Stimulated activated naive CD8-positive, alpha-beta T cell treated with anti-CD3 and anti-CD28 coated beads, Interleukin-15, Interleukin-2, amounts not matched to agents 100 ng/mL and 50 ng/mL, for 24 hours (primary cell): ENCODE results near the gene PARP16.

Experiments
- H3K27ac Mint-ChIP-seq: one replicate; pipeline ENCODE4 v1.8.0; 2021; ENCODE audit warnings: mild to moderate bottlenecking, mixed read lengths
- H3K27me3 Mint-ChIP-seq: one replicate; pipeline ENCODE4 v1.8.0; 2021; ENCODE audit warnings: mixed read lengths
- H3K36me3 Mint-ChIP-seq: one replicate; pipeline ENCODE4 v1.8.0; 2021; ENCODE audit warnings: low read depth, mixed read lengths
- H3K4me1 Mint-ChIP-seq: one replicate; pipeline ENCODE4 v1.8.0; 2021; ENCODE audit warnings: low read depth, mixed read lengths
- H3K4me3 Mint-ChIP-seq: one replicate; pipeline ENCODE4 v1.8.0; 2021; ENCODE audit warnings: mild to moderate bottlenecking, mixed read lengths
- H3K9me3 Mint-ChIP-seq: one replicate; pipeline ENCODE4 v1.8.0; 2021; ENCODE audit warnings: mixed read lengths

PARP16 gene

GRCh38 chr15:65303687-65304380, 17.2 kb upstream of the PARP16 start:
- Mint-ChIP-seq H3K36me3 (peaks cover 3% of the 10 kb centered on the region), H3K4me3 (peak overlapping the region; percentile 91), H3K27me3 (no peaks in the 10 kb centered on the region), H3K9me3 (no peaks in the 10 kb centered on the region), H3K27ac (peak overlapping the region; percentile 98), H3K4me1 (peaks cover 50% of the 10 kb centered on the region)

- no peaks in the 10 kb centered on the region for H3K9me3 Mint-ChIP-seq
- H3K27ac Mint-ChIP-seq: no peak overlapping the region
- peaks cover 65% of the 10 kb centered on the region for H3K4me1 Mint-ChIP-seq
- H3K4me3 Mint-ChIP-seq: no peak overlapping the region
- H3K27me3 Mint-ChIP-seq: no peaks in the 10 kb centered on the region
- H3K36me3 Mint-ChIP-seq: peaks cover 3% of the 10 kb centered on the region
Observed at GRCh38 chr15:65302061-65302460, 15.4 kb upstream of the PARP16 start.

- Mint-ChIP-seq H3K27ac (peak overlapping the region; percentile 97), H3K4me1 (peaks cover 62% of the 10 kb centered on the region), H3K4me3 (peak overlapping the region; percentile 87), H3K27me3 (no peaks in the 10 kb centered on the region), H3K36me3 (peaks cover 3% of the 10 kb centered on the region), H3K9me3 (no peaks in the 10 kb centered on the region)
Observed at GRCh38 chr15:65300924-65301441, 14.3 kb upstream of the PARP16 start.

GRCh38 chr15:65298731-65299130, 12.0 kb upstream of the PARP16 start:
- H3K9me3 Mint-ChIP-seq: no peaks in the 10 kb centered on the region
- H3K27me3 Mint-ChIP-seq: no peaks in the 10 kb centered on the region
- H3K27ac Mint-ChIP-seq: peak overlapping the region; percentile 30
- peaks cover 48% of the 10 kb centered on the region for H3K4me1 Mint-ChIP-seq
- H3K36me3 Mint-ChIP-seq: no peaks in the 10 kb centered on the region
- peak overlapping the region; percentile 87 for H3K4me3 Mint-ChIP-seq

DNA sequence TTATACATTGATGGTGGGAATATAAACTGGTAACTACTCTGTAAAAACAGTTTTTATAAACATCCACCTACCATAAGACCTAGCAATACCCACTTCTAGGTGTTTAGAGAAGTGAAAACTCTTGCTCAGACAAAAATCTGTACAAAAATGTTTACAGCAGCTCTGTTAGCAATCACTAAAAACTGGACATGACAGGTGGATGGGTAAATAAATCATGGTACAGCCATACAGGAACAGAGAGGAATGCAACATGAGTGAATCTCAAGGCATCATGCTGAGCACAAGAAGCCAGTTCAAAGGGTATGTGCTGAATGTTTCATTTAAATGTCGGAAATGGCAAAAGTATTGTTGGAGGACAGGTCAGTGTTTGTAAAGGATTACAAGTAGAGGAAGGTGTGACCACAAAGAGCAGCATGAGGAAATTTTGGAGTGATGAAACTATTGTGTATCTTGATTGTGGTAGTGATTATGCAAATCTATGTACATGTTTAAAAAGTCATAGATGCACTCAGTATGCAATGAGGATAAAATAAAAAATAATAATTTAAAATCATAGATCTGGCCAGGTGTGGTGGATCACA, 6.3 kb upstream of the PARP16 start:
- no peak overlapping the region for H3K27ac Mint-ChIP-seq
- H3K9me3 Mint-ChIP-seq: no peaks in the 10 kb centered on the region
- no peaks in the 10 kb centered on the region for H3K27me3 Mint-ChIP-seq
- H3K4me3 Mint-ChIP-seq: no peak overlapping the region
- no peaks in the 10 kb centered on the region for H3K36me3 Mint-ChIP-seq
- H3K4me1 Mint-ChIP-seq: peaks cover 25% of the 10 kb centered on the region

- H3K9me3 Mint-ChIP-seq: no peaks in the 10 kb centered on the region
- H3K4me1 Mint-ChIP-seq: peaks cover 26% of the 10 kb centered on the region
- H3K27ac Mint-ChIP-seq: no peak overlapping the region
- no peaks in the 10 kb centered on the region for H3K36me3 Mint-ChIP-seq
- no peaks in the 10 kb centered on the region for H3K27me3 Mint-ChIP-seq
- H3K4me3 Mint-ChIP-seq: no peak overlapping the region
Observed at GRCh38 chr15:65290228-65290627, 3.5 kb upstream of the PARP16 start.

DNA sequence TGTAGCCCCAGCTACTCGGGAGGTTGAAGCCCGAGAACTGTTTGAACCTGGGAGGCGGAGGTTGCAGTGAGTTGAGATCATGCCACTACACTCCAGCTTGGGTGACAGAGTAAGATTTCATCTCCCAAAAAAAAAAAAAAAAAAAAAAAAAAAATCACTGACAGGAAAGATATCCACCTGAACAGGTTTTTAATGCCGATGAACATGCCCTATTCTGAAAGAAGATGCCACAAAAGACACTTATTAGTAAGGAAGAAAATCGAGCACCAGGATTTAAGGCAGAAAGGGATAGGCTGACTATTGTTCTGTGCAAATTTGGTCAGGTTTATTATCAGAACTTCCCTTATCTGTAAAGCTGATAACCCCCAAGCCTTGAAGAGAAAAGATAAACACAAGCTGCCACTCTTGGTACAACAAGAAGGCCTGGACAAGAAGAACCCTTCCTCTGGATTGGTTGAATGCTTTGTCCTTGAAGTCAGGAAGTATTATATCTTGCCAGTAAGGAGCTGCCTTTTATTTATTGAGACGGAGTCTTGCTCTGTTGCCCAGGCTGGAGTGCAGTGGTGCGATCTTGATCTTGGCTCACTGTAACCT, 2.7 kb upstream of the PARP16 start:
- Mint-ChIP-seq H3K4me1 (peaks cover 27% of the 10 kb centered on the region), H3K36me3 (no peaks in the 10 kb centered on the region), H3K4me3 (no peak overlapping the region), H3K9me3 (no peaks in the 10 kb centered on the region), H3K27ac (no peak overlapping the region), H3K27me3 (no peaks in the 10 kb centered on the region)

DNA sequence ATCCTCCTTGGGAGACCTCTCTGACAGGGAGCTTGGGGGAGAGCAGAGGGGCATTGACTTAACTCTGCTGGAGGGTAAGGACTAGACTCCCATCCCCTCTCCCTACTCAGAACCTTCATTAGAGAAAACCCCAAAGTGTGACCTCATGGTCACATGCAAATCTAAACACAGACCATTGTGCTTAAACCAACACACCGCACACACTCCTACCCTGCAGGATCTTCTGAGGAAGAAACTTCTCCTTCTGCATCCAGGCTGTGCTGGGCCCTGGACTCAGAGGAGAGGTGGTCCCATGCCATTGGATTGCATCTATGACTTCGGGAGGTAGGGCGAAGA, 805 bp upstream of the PARP16 start:
- H3K36me3 Mint-ChIP-seq: peaks cover 6% of the 10 kb centered on the region
- H3K27me3 Mint-ChIP-seq: no peaks in the 10 kb centered on the region
- H3K4me1 Mint-ChIP-seq: peaks cover 26% of the 10 kb centered on the region
- peak overlapping the region; percentile 84 for H3K4me3 Mint-ChIP-seq
- H3K9me3 Mint-ChIP-seq: no peaks in the 10 kb centered on the region
- H3K27ac Mint-ChIP-seq: peak overlapping the region; percentile 85

GRCh38 chr15:65286069-65286703, 497 bp downstream of the PARP16 start:
- no peaks in the 10 kb centered on the region for H3K9me3 Mint-ChIP-seq
- H3K4me1 Mint-ChIP-seq: peaks cover 26% of the 10 kb centered on the region
- peak overlapping the region; percentile 79 for H3K27ac Mint-ChIP-seq
- H3K4me3 Mint-ChIP-seq: peak overlapping the region; percentile 84
- no peaks in the 10 kb centered on the region for H3K27me3 Mint-ChIP-seq
- peaks cover 6% of the 10 kb centered on the region for H3K36me3 Mint-ChIP-seq

- Mint-ChIP-seq H3K27me3 (no peaks in the 10 kb centered on the region), H3K27ac (peak overlapping the region; percentile 79), H3K9me3 (no peaks in the 10 kb centered on the region), H3K36me3 (peaks cover 6% of the 10 kb centered on the region), H3K4me3 (peak overlapping the region; percentile 84), H3K4me1 (peaks cover 26% of the 10 kb centered on the region)
Observed at GRCh38 chr15:65285291-65286068, 1.2 kb downstream of the PARP16 start.

DNA sequence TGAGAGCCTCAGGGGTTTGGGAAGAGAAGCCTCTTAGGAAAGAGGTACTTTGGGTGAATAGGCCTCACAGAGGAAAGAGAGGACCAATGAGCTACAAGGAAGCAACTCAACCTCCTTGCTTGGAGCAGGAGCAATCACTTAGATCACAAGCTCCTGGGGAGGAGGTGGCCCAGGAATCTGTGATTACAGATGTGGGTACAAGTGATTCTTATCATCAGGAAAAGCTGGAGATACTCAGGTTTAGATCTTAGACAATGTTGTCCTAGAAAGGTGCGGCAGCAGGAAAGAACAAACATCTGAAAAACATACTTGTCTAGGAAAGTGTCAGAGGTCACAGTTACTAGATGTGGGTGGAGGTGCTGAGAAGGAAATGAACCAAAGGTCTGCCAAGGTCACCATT, 8.2 kb downstream of the PARP16 start:
- no peak overlapping the region for H3K27ac Mint-ChIP-seq
- H3K9me3 Mint-ChIP-seq: no peaks in the 10 kb centered on the region
- no peak overlapping the region for H3K4me3 Mint-ChIP-seq
- no peaks in the 10 kb centered on the region for H3K27me3 Mint-ChIP-seq
- H3K4me1 Mint-ChIP-seq: peaks cover 33% of the 10 kb centered on the region
- H3K36me3 Mint-ChIP-seq: peaks cover 11% of the 10 kb centered on the region

- Mint-ChIP-seq H3K4me3 (no peak overlapping the region), H3K4me1 (peaks cover 30% of the 10 kb centered on the region), H3K36me3 (peaks cover 8% of the 10 kb centered on the region), H3K27ac (no peak overlapping the region), H3K27me3 (no peaks in the 10 kb centered on the region), H3K9me3 (no peaks in the 10 kb centered on the region)
Observed at GRCh38 chr15:65277015-65277414, 9.7 kb downstream of the PARP16 start.

GRCh38 chr15:65275728-65276126, 11.0 kb downstream of the PARP16 start:
- H3K4me1 Mint-ChIP-seq: peaks cover 30% of the 10 kb centered on the region
- H3K27me3 Mint-ChIP-seq: no peaks in the 10 kb centered on the region
- no peak overlapping the region for H3K4me3 Mint-ChIP-seq
- H3K9me3 Mint-ChIP-seq: no peaks in the 10 kb centered on the region
- H3K27ac Mint-ChIP-seq: peak overlapping the region; percentile 69
- H3K36me3 Mint-ChIP-seq: peaks cover 8% of the 10 kb centered on the region

GRCh38 chr15:65275104-65275727, 11.5 kb downstream of the PARP16 start:
- Mint-ChIP-seq H3K27ac (peak overlapping the region; percentile 69), H3K36me3 (peaks cover 10% of the 10 kb centered on the region), H3K9me3 (no peaks in the 10 kb centered on the region), H3K4me1 (peaks cover 30% of the 10 kb centered on the region), H3K4me3 (peak overlapping the region; percentile 17), H3K27me3 (no peaks in the 10 kb centered on the region)
